ENCODE measurements around the gene PIK3C2G.
"Not testable (repeated sequence)": the region's sequence is repeated elsewhere in the genome, so short reads cannot be mapped to it uniquely, and the experiment has no call there.

The PIK3C2G gene

GRCh38 chr12:18472304-18472703 lies 211.0 kb downstream of the PIK3C2G start:
- no peak for DNase-seq (ENCODE audit: low read depth in 2 of 2)

- no peak for DNase-seq (ENCODE audit: low read depth in 2 of 2)
Observed at GRCh38 chr12:18472806-18473205, 211.5 kb downstream of the PIK3C2G start.

- DNase-seq (ENCODE audit: low read depth in 2 of 2), result no peak
Observed at GRCh38 chr12:18476861-18477260, 215.5 kb downstream of the PIK3C2G start.

GRCh38 chr12:18479256-18479655 lies 217.9 kb downstream of the PIK3C2G start:
- no peak for DNase-seq (ENCODE audit: low read depth in 2 of 2)

GRCh38 chr12:18482601-18483120 lies 221.3 kb downstream of the PIK3C2G start:
- no peak for DNase-seq (ENCODE audit: low read depth in 2 of 2)

- no peak for DNase-seq (ENCODE audit: low read depth in 2 of 2)
Observed at GRCh38 chr12:18483698-18484325, 222.5 kb downstream of the PIK3C2G start.

GRCh38 chr12:18486036-18486435 lies 224.7 kb downstream of the PIK3C2G start:
- DNase-seq (ENCODE audit: low read depth in 2 of 2), result no peak

- DNase-seq (ENCODE audit: low read depth in 2 of 2), result no peak
Observed at GRCh38 chr12:18487509-18487908, 226.2 kb downstream of the PIK3C2G start.

GRCh38 chr12:18492372-18493025 lies 231.2 kb downstream of the PIK3C2G start:
- DNase-seq (ENCODE audit: low read depth in 2 of 2), result peak; percentile 54 to 59

- DNase-seq (ENCODE audit: low read depth in 2 of 2), result no peak
Observed at GRCh38 chr12:18496156-18496555, 234.8 kb downstream of the PIK3C2G start.

- not testable (repeated sequence) for DNase-seq (ENCODE audit: low read depth in 2 of 2)
Observed at GRCh38 chr12:18500160-18500574, 238.8 kb downstream of the PIK3C2G start.

- not testable (repeated sequence) for DNase-seq (ENCODE audit: low read depth in 2 of 2)
Observed at GRCh38 chr12:18500736-18501135, 239.4 kb downstream of the PIK3C2G start.

- DNase-seq (ENCODE audit: low read depth in 2 of 2), result no peak
Observed at GRCh38 chr12:18502422-18502968, 241.2 kb downstream of the PIK3C2G start.

- no peak for DNase-seq (ENCODE audit: low read depth in 2 of 2)
Observed at GRCh38 chr12:18521461-18521860, 260.1 kb downstream of the PIK3C2G start.

GRCh38 chr12:18522806-18523205 lies 261.5 kb downstream of the PIK3C2G start:
- DNase-seq (ENCODE audit: low read depth in 2 of 2), result no peak

GRCh38 chr12:18542497-18542896 lies 281.2 kb downstream of the PIK3C2G start:
- not testable (repeated sequence) for DNase-seq (ENCODE audit: low read depth in 2 of 2)

- DNase-seq (ENCODE audit: low read depth in 2 of 2), result peak; percentile 4 to 10
Observed at GRCh38 chr12:18546399-18546798, 285.1 kb downstream of the PIK3C2G start.

- no peak for DNase-seq (ENCODE audit: low read depth in 2 of 2)
Observed at GRCh38 chr12:18549598-18549997, 288.3 kb downstream of the PIK3C2G start.

GRCh38 chr12:18551106-18551505 lies 289.8 kb downstream of the PIK3C2G start:
- no peak for DNase-seq (ENCODE audit: low read depth in 2 of 2)

GRCh38 chr12:18551701-18552100 lies 290.4 kb downstream of the PIK3C2G start:
- no peak for DNase-seq (ENCODE audit: low read depth in 2 of 2)

GRCh38 chr12:18552829-18553228 lies 291.5 kb downstream of the PIK3C2G start:
- no peak for DNase-seq (ENCODE audit: low read depth in 2 of 2)

GRCh38 chr12:18556161-18556560 lies 294.8 kb downstream of the PIK3C2G start:
- DNase-seq (ENCODE audit: low read depth in 2 of 2), result no peak

- no peak for DNase-seq (ENCODE audit: low read depth in 2 of 2)
Observed at GRCh38 chr12:18559242-18559641, 297.9 kb downstream of the PIK3C2G start.

Measured in fibroblast of skin of left quadriceps (primary cell).